ENCODE measurements around the gene TP53I11. TPM values are rescaled to one million over a fixed set of nuclear protein-coding genes. Genes with fewer than 3 reads are reported as not detected.

Gene TP53I11
- total and polyA plus RNA-seq, 2 experiments from 2014 or later: 23.5 to 43.9 TPM

DNA sequence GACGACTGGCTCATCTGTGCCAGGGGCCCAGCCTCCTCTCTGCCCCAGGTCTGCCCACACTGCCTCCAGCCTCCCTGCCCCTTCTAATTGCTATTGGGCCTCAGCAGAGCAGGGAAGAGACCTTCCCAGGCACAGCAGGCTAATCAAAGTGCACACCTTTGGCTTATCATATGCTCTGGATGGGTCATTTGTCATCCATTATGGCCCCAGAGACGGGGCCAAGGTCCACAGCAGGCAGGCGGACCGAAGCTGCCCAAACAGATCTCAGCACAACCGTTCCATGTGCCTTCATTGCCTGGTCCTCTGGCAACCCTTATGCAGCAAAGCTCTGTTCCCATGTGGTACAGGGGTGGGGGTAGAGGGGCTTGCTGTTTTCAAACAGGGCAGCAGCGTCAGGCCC is 66.6 kb downstream of the TP53I11 start:
- H3K27me3 Mint-ChIP-seq (ENCODE audit: insufficient read depth, low read depth, poor library complexity): peaks cover 9% of the 10 kb centered on the region
- Histone ChIP-seq H3F3A (replicated peaks; ENCODE audit: low read depth) (no peaks in the 10 kb centered on the region), H3K4me1 (ENCODE audit: insufficient read depth) (peaks cover 31% of the 10 kb centered on the region), H2AFZ (no peak overlapping the region), H3K27ac (ENCODE audit: low read depth) (no peak overlapping the region), H3K4me3 (no peak overlapping the region), H3K27me3 (ENCODE audit: insufficient read depth) (no peaks in the 10 kb centered on the region), H3K4me2 (no peak overlapping the region), H3K79me2 (replicated peaks; ENCODE audit: insufficient read depth) (no peaks in the 10 kb centered on the region), H3K36me3 (ENCODE audit: insufficient read depth) (no peaks in the 10 kb centered on the region), H3K9me2 (ENCODE audit: insufficient read depth) (no peaks in the 10 kb centered on the region), H4K20me1 (replicated peaks; ENCODE audit: insufficient read depth) (no peaks in the 10 kb centered on the region)
- H3K4me3 Mint-ChIP-seq: no peak overlapping the region
- no peak for TF ChIP-seq JUNB (IDR thresholded peaks at IDR 0.05; ENCODE audit: unreplicated experiment)
- TF ChIP-seq, protein P1, sequence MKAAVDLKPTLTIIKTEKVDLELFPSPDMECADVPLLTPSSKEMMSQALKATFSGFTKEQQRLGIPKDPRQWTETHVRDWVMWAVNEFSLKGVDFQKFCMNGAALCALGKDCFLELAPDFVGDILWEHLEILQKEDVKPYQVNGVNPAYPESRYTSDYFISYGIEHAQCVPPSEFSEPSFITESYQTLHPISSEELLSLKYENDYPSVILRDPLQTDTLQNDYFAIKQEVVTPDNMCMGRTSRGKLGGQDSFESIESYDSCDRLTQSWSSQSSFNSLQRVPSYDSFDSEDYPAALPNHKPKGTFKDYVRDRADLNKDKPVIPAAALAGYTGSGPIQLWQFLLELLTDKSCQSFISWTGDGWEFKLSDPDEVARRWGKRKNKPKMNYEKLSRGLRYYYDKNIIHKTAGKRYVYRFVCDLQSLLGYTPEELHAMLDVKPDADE (IDR thresholded peaks at IDR 0.05): no peak
- no peak for TF ChIP-seq POLR2AphosphoS5 (IDR thresholded peaks at IDR 0.05; ENCODE audit: low read depth)
- TF ChIP-seq, protein P2, sequence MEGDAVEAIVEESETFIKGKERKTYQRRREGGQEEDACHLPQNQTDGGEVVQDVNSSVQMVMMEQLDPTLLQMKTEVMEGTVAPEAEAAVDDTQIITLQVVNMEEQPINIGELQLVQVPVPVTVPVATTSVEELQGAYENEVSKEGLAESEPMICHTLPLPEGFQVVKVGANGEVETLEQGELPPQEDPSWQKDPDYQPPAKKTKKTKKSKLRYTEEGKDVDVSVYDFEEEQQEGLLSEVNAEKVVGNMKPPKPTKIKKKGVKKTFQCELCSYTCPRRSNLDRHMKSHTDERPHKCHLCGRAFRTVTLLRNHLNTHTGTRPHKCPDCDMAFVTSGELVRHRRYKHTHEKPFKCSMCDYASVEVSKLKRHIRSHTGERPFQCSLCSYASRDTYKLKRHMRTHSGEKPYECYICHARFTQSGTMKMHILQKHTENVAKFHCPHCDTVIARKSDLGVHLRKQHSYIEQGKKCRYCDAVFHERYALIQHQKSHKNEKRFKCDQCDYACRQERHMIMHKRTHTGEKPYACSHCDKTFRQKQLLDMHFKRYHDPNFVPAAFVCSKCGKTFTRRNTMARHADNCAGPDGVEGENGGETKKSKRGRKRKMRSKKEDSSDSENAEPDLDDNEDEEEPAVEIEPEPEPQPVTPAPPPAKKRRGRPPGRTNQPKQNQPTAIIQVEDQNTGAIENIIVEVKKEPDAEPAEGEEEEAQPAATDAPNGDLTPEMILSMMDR (conservative IDR thresholded peaks at IDR 0.05; ENCODE audit: low read depth in 2 of 2): no peak
- H3K9me3 Mint-ChIP-seq: no peaks in the 10 kb centered on the region
- no peak overlapping the region for H3K27ac Mint-ChIP-seq
- no peak for ATAC-seq
- peaks cover 38% of the 10 kb centered on the region for H3K4me1 Mint-ChIP-seq
- no peaks in the 10 kb centered on the region for H3K36me3 Mint-ChIP-seq (ENCODE audit: low read depth)
- DNase-seq (ENCODE audit: low spot score): no peak

DNA sequence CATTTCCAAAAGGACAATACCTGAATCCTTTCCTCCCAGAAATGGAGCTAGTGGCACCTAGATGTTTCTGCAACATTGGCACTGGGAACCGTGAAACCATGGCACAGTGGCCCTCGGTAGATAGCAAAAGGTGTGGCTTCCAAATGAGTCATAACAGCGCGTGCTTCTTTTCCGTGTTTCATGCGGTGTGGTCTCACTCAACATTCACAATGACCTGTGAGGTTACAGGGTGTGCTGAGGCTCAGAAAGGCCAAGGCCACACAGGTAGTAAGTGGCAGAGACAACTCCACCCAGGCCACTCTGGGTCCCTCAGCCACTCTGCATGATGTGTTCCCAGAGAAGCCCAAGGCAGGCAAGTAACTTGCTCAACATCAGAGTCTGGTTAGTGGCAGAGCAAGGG is 67.4 kb downstream of the TP53I11 start:
- H3K4me1 ChIP-seq (ENCODE audit: insufficient read depth): peaks cover 37% of the 10 kb centered on the region
- H3F3A ChIP-seq (replicated peaks; ENCODE audit: low read depth): no peaks in the 10 kb centered on the region
- no peaks in the 10 kb centered on the region for H4K20me1 ChIP-seq (replicated peaks; ENCODE audit: insufficient read depth)
- Mint-ChIP-seq H3K4me1 (peaks cover 36% of the 10 kb centered on the region), H3K4me3 (no peak overlapping the region), H3K36me3 (ENCODE audit: low read depth) (no peaks in the 10 kb centered on the region), H3K9me3 (no peaks in the 10 kb centered on the region), H3K27ac (no peak overlapping the region), H3K27me3 (ENCODE audit: insufficient read depth, low read depth, poor library complexity) (peaks cover 9% of the 10 kb centered on the region)
- H2AFZ ChIP-seq: no peak overlapping the region
- no peak for ATAC-seq
- DNase-seq (ENCODE audit: low spot score): no peak
- H3K79me2 ChIP-seq (replicated peaks; ENCODE audit: insufficient read depth): no peaks in the 10 kb centered on the region
- H3K36me3 ChIP-seq (ENCODE audit: insufficient read depth): no peaks in the 10 kb centered on the region
- no peak overlapping the region for H3K4me3 ChIP-seq
- H3K9me2 ChIP-seq (ENCODE audit: insufficient read depth): no peaks in the 10 kb centered on the region
- H3K4me2 ChIP-seq: no peak overlapping the region
- no peaks in the 10 kb centered on the region for H3K27me3 ChIP-seq (ENCODE audit: insufficient read depth)
- no peak overlapping the region for H3K27ac ChIP-seq (ENCODE audit: low read depth)
- TF ChIP-seq POLR2AphosphoS5 (IDR thresholded peaks at IDR 0.05; ENCODE audit: low read depth) (no peak), JUNB (IDR thresholded peaks at IDR 0.05; ENCODE audit: unreplicated experiment) (no peak), NANOG (IDR thresholded peaks at IDR 0.05; ENCODE audit: borderline replicate concordance) (no peak), EZH2 (IDR thresholded peaks at IDR 0.05; ENCODE audit: low read depth, unreplicated experiment) (no peak), STAT1 (IDR thresholded peaks at IDR 0.05; ENCODE audit: unreplicated experiment) (no peak), ZNF114 (CRISPR knock-in tag; IDR thresholded peaks at IDR 0.05) (no peak)
- TF ChIP-seq, protein P3, sequence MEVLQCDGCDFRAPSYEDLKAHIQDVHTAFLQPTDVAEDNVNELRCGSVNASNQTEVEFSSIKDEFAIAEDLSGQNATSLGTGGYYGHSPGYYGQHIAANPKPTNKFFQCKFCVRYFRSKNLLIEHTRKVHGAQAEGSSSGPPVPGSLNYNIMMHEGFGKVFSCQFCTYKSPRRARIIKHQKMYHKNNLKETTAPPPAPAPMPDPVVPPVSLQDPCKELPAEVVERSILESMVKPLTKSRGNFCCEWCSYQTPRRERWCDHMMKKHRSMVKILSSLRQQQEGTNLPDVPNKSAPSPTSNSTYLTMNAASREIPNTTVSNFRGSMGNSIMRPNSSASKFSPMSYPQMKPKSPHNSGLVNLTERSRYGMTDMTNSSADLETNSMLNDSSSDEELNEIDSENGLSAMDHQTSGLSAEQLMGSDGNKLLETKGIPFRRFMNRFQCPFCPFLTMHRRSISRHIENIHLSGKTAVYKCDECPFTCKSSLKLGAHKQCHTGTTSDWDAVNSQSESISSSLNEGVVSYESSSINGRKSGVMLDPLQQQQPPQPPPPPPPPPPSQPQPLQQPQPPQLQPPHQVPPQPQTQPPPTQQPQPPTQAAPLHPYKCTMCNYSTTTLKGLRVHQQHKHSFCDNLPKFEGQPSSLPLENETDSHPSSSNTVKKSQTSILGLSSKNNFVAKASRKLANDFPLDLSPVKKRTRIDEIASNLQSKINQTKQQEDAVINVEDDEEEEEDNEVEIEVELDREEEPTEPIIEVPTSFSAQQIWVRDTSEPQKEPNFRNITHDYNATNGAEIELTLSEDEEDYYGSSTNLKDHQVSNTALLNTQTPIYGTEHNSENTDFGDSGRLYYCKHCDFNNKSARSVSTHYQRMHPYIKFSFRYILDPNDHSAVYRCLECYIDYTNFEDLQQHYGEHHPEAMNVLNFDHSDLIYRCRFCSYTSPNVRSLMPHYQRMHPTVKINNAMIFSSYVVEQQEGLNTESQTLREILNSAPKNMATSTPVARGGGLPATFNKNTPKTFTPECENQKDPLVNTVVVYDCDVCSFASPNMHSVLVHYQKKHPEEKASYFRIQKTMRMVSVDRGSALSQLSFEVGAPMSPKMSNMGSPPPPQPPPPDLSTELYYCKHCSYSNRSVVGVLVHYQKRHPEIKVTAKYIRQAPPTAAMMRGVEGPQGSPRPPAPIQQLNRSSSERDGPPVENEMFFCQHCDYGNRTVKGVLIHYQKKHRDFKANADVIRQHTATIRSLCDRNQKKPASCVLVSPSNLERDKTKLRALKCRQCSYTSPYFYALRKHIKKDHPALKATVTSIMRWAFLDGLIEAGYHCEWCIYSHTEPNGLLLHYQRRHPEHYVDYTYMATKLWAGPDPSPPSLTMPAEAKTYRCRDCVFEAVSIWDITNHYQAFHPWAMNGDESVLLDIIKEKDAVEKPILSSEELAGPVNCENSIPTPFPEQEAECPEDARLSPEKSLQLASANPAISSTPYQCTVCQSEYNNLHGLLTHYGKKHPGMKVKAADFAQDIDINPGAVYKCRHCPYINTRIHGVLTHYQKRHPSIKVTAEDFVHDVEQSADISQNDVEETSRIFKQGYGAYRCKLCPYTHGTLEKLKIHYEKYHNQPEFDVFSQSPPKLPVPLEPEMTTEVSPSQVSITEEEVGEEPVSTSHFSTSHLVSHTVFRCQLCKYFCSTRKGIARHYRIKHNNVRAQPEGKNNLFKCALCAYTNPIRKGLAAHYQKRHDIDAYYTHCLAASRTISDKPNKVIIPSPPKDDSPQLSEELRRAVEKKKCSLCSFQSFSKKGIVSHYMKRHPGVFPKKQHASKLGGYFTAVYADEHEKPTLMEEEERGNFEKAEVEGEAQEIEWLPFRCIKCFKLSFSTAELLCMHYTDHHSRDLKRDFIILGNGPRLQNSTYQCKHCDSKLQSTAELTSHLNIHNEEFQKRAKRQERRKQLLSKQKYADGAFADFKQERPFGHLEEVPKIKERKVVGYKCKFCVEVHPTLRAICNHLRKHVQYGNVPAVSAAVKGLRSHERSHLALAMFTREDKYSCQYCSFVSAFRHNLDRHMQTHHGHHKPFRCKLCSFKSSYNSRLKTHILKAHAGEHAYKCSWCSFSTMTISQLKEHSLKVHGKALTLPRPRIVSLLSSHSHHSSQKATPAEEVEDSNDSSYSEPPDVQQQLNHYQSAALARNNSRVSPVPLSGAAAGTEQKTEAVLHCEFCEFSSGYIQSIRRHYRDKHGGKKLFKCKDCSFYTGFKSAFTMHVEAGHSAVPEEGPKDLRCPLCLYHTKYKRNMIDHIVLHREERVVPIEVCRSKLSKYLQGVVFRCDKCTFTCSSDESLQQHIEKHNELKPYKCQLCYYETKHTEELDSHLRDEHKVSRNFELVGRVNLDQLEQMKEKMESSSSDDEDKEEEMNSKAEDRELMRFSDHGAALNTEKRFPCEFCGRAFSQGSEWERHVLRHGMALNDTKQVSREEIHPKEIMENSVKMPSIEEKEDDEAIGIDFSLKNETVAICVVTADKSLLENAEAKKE (CRISPR knock-in tag; IDR thresholded peaks at IDR 0.05): no peak
- TF ChIP-seq, protein P4, sequence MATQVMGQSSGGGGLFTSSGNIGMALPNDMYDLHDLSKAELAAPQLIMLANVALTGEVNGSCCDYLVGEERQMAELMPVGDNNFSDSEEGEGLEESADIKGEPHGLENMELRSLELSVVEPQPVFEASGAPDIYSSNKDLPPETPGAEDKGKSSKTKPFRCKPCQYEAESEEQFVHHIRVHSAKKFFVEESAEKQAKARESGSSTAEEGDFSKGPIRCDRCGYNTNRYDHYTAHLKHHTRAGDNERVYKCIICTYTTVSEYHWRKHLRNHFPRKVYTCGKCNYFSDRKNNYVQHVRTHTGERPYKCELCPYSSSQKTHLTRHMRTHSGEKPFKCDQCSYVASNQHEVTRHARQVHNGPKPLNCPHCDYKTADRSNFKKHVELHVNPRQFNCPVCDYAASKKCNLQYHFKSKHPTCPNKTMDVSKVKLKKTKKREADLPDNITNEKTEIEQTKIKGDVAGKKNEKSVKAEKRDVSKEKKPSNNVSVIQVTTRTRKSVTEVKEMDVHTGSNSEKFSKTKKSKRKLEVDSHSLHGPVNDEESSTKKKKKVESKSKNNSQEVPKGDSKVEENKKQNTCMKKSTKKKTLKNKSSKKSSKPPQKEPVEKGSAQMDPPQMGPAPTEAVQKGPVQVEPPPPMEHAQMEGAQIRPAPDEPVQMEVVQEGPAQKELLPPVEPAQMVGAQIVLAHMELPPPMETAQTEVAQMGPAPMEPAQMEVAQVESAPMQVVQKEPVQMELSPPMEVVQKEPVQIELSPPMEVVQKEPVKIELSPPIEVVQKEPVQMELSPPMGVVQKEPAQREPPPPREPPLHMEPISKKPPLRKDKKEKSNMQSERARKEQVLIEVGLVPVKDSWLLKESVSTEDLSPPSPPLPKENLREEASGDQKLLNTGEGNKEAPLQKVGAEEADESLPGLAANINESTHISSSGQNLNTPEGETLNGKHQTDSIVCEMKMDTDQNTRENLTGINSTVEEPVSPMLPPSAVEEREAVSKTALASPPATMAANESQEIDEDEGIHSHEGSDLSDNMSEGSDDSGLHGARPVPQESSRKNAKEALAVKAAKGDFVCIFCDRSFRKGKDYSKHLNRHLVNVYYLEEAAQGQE (IDR thresholded peaks at IDR 0.05; ENCODE audit: unreplicated experiment): no peak

All from GM23338 (cell line).